Stimulated activated CD8-positive, alpha-beta memory T cell treated with anti-CD3 and anti-CD28 coated beads, Interleukin-12 subunit alpha, Interleukin-12 subunit beta, amount 100 ng/mL, for 24 hours (primary cell): ENCODE measurements around the gene MNAT1.
"Not testable (repeated sequence)": the region's sequence is repeated elsewhere in the genome, so short reads cannot be mapped to it uniquely, and the experiment has no call there.

Source experiments
- DNase-seq: peaks from one replicate; pipeline ENCODE4 v3.0.0-alpha.2; 2020; ENCODE audit errors: extremely low read depth

Gene MNAT1

DNA sequence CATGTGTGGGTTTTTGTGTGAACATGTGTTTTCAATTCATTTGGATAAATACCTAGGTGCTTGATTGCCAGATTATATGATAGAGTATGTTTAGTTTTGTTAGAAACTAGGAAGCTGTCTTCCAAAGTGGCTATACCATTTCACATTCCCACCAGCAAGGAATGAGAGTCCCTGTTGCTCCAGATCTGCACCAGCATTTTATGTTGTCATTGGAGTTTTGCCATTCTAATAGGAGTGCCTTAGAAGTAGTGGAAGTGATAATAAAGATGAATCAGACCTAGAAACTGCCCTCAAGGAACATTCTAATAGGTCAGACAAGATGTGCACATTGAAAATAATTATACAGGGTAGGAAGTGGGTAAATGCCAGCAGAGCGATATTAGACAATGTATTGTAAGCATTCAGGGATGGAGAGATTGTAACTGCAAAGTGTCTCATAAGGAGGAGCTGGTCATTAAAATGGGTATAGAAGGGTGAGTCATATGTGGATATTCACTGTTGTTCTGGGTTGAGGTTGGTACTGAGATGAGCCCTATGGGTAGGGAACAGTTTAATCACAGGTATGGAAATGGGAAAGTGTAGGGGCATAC lies 71.4 kb downstream of the MNAT1 start:
- no peak for DNase-seq

DNA sequence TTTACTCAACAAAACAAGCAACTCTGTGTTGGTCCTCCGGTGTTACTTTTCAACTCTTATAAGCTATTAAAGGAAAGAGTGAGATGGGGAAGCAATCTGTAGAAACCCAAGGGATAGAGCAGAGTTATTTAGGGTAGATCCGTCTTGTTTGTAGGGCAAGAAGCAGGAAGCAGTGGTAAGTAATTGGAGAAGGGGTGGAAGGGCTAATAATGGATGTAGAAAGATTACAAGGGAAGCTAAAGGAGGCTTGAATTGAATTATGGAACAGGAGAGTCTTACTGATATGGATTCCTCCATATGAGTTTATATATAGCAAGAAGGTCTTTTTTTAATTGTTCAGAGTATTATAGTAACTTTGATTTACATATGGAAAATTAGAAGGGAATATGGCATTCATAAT lies 72.7 kb downstream of the MNAT1 start:
- no peak for DNase-seq

DNA sequence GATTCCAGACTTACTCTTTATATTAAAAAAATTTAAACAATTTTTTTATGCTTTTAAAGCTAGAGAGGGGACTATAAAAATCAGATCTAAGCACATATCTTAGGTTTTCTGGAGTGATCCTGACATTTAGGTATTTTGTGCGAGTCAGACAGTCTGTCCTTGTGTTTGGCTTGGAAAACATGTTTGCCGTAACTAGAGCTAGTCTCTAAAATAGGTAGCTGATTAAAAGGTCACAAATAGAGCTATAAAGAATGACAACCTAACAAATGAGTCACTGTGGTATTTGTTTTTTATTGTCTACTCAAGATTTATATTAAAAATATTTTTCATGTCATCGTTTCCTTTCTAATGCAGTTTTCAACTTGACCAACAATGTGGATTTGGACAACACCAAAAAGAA lies 73.4 kb downstream of the MNAT1 start:
- no peak for DNase-seq

DNA sequence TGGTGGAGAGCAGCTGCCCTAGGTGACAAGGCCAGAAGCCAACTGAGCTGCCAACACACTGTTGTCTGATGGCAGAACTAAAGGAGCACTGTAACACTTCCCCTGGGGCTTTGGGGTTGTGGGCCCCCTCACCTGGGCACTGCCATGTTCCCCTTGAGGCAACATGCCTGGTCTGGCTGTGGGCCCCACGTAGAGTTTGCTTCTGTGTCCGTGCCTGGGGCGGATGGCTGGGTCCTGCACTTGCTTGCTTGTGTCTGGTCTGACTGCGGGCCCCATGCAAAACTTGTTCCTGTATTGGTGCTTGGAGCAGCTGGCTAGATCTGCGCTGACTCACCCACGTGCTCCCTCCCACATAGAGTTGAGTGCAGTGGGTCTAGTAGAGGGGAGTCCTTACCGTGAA lies 78.4 kb downstream of the MNAT1 start:
- no peak for DNase-seq

DNA sequence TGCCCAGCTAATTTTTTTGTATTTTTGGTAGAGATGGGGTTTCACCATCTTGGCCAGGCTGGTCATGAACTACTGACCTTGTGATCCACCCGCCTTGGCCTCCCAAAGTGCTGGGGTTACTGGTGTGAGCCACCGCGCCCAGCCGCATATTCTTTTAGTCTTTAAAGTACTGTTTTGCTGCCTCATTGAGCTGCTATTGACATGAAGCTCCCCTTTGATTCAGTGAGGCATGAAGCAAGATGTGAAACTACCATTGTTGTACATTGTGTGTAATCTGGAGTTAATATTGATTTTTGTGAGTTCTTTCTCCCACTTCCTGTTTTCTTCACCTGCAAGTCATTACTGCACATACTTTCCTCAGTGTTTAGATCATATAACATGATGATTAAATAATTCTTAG lies 80.8 kb downstream of the MNAT1 start:
- no peak for DNase-seq

DNA sequence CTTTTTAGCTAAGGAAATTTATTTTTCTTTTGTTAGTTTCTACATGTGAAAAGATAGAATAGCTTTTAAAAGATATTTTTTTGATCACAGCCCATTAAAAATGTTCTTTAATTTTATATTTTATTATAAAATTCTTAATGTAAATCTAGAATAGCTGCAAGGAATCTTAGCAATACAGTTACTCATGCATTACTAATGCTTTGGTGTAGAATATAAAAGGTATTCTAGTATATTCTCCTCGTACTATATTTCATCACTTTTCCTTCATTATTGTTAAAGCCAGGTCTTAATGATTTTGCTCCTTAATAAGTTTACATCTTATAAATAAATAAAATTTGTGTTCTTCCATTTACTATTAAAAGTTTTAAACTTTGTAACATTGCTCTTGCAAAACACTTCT lies 82.6 kb downstream of the MNAT1 start:
- no peak for DNase-seq

DNA sequence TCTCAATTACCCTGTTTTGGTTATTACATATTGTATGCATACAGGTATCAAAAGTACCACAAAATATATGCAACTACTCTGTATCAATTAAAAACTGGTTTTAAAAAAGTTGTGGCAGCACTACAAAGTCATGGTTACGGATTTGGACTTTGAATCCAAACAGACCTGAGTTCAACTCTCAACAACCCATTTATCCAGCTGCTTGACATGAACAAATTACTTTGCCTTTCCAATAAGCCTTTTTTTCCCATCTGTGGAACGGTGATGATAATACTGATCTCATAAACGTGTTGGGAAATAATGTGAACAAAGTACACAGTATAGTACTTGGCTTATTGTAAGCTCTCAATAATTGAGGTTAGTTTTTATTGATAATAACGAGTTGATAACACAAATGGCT lies 85.0 kb downstream of the MNAT1 start:
- DNase-seq, result no peak

DNA sequence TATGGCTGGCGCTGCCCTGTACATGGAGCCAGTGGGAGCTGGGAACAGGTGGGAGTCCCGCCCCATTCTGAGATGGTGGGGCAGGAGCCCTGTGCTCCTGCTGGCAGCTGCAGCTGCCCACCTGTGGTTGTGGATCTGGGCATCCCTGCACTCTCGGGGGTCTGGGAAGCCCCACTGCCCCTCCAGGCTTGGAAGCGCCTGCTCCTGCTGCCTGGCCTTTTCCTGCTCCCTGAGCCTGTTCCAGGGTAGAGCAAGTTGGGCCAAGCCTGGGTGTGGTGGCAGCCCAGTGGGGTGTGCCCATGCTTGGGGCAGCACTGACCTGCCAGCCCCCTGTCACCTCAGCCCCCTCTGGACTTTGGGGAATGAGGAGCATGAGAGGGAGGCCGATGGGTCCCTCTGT lies 104.0 kb downstream of the MNAT1 start:
- no peak for DNase-seq

DNA sequence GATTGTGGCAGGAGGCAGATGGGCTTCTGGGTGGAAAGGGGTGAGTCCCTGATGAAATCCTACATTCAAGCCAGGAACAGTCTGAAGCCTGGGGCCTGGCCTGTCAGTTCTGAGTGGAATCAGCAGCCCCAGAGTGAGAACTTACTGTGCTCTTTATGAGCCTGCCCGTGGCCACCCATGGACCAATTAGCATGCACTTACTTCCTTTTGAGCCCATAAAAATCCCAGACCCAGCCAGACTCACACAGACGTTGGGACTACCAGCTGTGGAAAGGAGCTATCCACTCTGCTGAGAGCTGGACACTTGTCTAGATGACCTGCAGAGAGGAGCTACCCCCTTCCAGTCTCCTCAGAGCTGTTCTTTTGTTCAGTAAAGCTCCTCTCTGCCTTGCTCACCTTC lies 104.5 kb downstream of the MNAT1 start:
- DNase-seq, result no peak

DNA sequence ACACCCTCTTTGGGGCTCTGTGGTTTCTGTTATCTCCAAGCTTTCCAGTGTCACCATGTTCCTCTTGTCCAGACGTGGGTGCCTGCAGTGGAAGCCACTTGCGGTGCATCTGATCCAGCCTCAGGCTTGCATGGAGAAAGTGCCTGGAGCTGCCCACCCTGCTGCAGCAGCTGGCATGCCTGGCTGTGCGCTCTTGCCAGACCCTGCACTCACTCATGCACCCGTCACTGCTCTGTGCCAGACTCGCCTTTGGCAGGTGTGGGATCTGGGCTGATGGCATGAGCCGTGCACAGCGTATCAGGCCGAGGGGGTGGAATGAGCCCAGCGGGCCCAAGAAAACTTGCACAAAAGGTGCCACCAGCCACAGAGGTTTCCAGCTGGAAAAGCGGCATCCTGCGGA lies 105.1 kb downstream of the MNAT1 start:
- no peak for DNase-seq

DNA sequence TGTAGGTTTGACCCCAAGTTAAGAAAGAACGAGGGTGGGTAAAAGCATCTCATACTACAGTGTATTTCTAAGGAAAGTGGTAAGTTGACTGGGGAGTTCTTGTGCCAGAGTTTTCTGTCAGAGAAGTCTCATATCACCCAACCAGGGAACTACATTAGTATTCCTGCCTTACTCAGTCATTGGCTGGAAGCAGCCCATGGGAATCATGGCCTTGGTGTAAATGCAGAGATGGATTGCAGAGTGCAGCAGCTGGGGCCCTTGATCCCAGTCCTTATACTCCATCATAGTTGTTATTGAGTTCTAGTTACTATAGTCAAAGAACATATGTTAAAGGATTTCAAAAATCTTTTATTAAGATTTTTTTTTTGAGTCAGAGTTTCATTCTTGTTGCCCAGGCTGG lies 105.8 kb downstream of the MNAT1 start:
- no peak for DNase-seq

DNA sequence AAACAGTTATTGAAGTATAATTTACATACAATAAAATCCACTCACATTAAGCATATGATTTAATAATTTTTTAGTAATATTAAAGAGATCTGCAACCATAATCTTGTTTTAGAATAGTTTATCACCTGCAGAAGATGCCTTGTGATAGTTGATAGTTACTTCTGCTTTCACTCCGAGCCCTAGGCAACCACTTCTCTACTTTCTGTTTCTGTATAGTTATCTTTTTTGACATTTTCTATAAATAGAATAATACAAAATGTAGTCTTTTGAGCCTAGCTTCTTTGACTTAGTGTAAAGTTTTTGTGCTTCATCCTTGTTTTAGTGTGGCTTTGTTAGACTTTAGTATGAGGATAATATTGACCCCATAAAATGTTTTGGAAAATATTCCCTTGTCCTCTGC lies 111.0 kb downstream of the MNAT1 start:
- DNase-seq, result no peak

DNA sequence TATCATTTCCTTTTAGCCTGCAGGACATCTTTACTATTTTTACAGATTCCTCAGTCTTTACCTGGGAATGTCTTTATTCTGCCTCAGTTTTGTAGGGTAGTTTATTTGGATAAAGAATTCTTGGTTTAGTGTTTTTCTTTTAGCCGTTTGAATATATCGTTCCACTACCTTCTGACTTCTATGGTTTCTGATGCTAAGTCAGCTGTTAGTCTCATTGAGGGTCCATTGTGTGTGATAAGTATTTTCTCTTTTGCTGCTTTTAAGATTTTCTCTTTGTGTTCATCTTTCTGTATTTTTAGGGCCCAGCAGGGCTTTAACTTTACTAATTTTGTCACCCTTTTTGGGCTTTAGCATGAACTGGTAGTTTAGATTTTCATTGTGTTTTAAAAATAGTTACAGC lies 113.5 kb downstream of the MNAT1 start:
- DNase-seq, result no peak

DNA sequence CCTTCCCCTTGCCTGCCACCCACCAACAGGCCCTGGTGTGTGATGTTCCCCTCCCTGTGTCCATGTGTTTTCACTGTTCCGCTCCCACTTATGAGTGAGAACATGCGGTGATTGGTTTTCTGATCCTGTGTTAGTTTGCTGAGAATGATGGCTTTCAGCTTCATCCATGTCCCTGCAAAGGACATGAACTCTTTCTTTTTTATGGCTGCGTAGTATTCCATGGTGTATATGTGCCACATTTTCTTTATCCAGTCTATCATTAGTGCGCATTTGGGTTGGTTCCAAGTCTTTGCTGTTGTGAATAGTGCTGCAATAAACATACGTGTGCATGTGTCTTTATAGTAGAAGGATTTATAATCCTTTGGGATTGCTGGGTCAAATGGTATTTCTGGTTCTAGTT lies 117.1 kb downstream of the MNAT1 start:
- not testable (repeated sequence) for DNase-seq

DNA sequence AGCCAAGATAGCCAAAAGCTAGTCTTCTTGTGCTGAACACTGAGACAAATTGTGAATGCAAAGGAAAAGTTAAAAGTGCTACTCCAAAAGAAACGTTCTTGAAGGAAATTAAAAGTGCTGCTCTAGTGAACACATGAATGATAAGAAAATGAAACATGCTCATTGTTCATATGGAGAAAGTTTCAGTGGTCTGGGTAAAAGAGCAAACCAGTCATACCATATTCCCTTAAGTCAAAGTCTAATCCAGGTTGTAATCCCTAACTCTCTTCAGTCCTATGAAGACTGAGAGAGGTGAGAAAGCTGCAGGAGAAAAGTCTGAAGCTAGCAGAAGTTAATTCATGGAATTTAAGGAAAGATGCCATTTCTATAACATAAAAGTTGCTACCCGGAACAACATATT lies 121.5 kb downstream of the MNAT1 start:
- DNase-seq, result no peak

DNA sequence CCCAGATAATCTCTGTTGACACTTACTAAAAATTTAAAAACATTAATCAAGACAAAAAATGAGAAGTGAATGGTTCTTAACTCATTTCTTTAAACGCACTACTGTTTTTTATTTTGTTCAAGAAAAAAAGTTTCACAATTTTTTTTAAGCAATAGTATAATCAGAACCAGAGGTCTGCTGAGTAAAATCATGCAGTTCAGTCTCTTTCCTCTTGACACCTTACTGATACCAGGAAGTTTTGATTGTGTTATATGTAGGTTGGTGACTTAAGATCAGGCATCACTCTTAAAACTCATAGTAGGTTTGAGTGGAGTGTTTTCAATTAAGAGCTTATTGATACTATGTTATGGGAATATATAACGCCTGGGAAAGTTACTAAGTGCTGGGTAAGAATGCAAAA lies 125.0 kb downstream of the MNAT1 start:
- DNase-seq, result no peak

DNA sequence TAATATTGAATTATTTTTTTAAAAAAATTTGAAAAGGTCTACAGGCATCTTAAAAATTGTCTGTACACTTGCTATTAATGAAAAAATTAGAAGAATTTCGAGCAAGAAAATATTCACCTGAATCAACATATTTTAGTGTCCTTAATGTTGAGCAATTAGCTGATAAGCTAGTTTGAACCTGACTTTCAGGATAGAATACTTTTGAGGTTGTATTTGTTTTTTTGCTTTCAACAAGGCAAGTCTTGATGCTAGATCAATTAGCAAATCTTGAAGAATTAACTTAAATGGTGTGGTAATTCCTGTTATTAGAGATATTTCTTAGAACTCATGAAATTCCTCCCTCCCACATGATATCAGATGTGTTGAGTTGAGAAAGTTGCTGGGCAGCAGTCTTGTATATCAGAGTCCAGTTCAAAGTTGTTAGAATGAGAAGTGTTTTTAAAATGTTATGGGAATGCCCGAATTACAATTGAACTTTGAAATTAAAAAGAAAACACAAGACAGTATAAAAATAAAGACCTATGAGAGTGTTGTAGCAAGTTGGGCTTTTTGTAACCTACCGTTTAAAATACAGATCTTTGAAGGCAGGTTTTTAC lies 127.1 kb downstream of the MNAT1 start:
- DNase-seq, result no peak

DNA sequence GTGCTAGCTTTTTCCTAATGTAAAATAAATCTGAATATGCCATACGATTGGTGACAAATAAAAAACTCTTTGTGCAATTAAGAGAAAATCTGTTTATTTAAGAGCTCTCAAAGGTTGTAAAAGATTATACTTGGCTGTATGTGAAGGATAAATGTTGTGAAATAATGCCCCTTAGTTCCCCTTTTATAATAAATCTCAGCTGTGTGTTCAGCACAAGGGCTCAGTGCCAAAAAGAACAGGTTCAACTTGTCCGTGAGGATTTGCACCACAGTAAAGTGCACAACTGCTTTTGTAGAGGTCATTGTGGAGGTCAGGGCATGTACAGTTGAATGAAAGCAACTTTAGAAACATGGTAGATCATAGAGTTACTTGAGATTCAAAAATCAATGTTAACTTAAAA lies 127.7 kb downstream of the MNAT1 start:
- no peak for DNase-seq

DNA sequence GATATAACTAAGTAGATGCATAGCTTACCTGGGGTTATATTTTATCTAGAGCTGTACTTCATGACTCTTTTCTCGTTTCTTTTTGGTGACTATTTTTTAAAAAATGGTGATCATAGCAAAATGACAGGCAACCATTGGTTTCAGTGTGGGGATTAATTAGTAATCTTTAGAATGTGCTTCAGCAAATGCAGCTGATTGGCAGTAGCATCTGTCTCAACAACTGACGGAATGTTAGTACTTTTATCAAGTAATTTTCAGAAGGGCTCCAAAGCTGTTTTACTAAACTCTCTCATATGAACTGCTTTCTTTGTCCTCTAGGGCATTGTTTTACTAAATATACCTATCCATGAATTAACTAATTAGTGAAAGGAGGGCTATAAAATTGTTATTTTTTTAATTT lies 128.7 kb downstream of the MNAT1 start:
- DNase-seq, result no peak

DNA sequence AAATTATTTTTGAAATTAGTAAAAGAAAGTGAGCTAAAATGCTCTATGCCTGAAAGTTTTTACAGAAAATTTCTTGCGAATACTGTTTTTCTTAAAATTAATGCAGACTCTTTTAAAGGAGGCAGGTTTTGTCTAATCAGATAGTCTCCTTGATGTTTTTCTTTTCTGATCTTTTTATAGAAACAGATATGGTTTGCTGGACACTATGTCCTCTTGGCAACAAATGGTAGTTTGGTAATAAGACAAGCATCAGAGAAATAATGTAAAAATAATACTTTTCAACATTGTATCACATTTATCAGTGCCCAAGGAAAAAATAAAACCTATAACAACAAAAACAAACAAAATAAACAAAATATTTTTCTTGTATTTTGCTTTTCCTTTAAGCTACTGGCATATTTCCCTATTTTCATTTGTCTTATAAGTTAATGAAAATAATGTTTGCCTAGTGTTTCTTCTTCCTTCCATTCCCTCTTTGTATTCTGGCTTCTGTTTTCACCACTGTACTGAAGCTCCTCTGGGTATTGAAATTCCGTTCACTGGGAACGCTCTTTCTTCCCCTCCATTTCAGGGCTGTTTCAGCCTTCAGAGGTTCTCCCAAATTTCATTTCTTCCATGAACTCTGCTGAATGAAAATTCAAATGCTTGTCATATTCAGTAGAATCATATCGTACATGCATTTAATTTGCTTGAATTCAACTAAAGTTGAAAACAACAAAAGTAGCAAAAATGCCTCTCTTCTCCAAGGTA lies 131.0 kb downstream of the MNAT1 start:
- no peak for DNase-seq

DNA sequence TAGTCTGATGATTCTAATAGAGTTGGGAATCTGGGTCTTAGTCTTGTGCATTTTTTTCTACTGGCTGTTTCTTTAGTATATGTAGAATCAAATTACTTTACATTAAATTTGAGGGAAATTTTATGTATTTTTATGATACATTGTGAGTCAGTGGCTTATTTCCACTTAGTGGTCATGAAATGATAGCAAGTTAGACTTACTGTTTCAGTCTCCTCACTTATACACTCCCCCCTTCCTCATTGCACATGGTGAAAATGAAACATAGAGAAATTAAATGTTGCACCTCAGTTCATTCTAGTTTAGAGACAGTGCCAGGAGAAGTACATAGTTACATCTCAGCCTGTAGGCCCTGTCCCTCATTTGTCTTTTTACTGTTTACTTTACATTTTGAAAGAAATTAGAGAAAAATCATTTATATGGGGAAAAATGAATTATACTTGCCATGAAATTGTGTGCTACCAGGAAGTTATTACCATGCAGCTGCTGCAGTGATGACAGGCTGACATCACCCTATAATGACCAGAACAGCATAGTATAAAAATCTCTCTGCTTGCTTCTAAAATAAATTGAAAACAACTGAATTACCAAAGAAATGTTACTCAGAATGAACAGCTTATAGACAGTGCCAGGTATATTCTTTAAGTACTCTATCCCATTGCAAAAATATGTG lies 133.1 kb downstream of the MNAT1 start:
- no peak for DNase-seq

DNA sequence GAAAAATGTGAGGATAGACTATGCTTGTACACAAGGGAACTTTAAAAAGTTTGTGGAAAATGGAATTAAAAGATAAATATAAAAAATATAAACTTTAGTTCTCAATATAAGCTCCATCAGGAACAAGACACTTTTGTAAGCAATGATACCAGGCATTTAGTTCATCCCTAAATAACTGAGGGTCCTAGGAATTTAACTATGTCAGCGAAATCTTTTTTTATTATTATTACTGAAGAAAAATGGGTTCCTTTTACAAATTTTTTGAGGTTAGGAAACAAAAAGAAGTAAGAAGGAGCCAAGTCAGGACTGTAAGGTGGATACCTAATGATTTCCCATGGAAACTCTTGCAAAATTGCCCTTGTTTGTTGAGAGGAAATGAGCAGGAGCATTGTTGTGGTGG lies 143.6 kb downstream of the MNAT1 start:
- no peak for DNase-seq

DNA sequence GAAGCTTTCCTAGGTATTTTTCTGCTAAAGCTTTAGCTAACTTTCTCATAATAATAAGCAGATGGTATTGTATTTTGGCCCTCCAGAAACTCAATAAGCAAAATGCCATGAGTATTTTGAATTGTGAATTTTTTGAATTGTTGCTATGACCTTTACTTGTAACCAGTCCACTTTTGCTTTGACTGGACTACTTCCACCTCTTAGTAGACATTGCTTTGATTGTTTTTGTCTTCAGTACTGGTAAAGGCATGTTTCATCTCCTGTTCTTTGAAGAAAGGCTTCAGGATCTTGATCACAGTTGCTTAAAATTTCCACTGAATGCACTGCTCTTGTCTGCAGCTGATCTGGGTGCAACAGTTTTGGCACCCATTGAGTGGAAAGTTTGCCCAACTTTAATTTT lies 144.0 kb downstream of the MNAT1 start:
- no peak for DNase-seq
